HepG2 (cell line): ENCODE data around the gene CTSW. TPM values are rescaled to one million over a fixed set of nuclear protein-coding genes. Genes with fewer than 3 reads are reported as not detected.
A peak's percentile ranks its signal among the peaks of the same experiment; 100 is the strongest.

Experiments
- CHD4 ChIP-seq: fragments of 200-600 bp; sonication (generic); IDR thresholded peaks from 2 replicates; pipeline ENCODE4 v1.7.0; 2017; ENCODE audit warnings: mild to moderate bottlenecking, low read length, borderline replicate concordance
- FOSL2 ChIP-seq: sonication (generic); formaldehyde crosslinking; IDR thresholded peaks from 2 replicates; pipeline ENCODE4 v1.4.0; 2020; ENCODE audit warnings: missing genetic modification reagents
- GATA4 ChIP-seq: sonication (generic); IDR thresholded peaks from 2 replicates; pipeline ENCODE4 v1.6.1; 2016; ENCODE audit warnings: antibody characterized with exemption, low read depth, borderline replicate concordance
- HIVEP1 ChIP-seq: sonication (generic); formaldehyde crosslinking; IDR thresholded peaks from 2 replicates; pipeline ENCODE4 v1.4.0; 2020; ENCODE audit warnings: mild to moderate bottlenecking, missing genetic modification reagents
- JUN ChIP-seq: sonication (generic); formaldehyde crosslinking; IDR thresholded peaks from 2 replicates; pipeline ENCODE4 v1.4.0; 2020; ENCODE audit warnings: mild to moderate bottlenecking, missing genetic modification reagents
- MAFF ChIP-seq: IDR thresholded peaks from 2 replicates; pipeline ENCODE4 v1.6.1; 2011; ENCODE audit warnings: low read depth, low read length, improper control_type of control experiment
- MTF1 ChIP-seq: sonication (generic); formaldehyde crosslinking; IDR thresholded peaks from 2 replicates; pipeline ENCODE4 v1.5.0; 2020; ENCODE audit warnings: missing genetic modification reagents
- NCOR1 ChIP-seq: fragments of 200-600 bp; sonication (generic); IDR thresholded peaks from 2 replicates; pipeline ENCODE4 v1.7.0; 2017; ENCODE audit warnings: antibody characterized with exemption, low read length, borderline replicate concordance
- NFE2 ChIP-seq: sonication (generic); formaldehyde crosslinking; IDR thresholded peaks from 2 replicates; pipeline ENCODE4 v1.4.0; 2020; ENCODE audit warnings: missing genetic modification reagents
- RORA ChIP-seq: sonication (generic); formaldehyde crosslinking; IDR thresholded peaks from 2 replicates; pipeline ENCODE4 v1.5.0; 2020; ENCODE audit warnings: mild to moderate bottlenecking, missing genetic modification reagents, moderate library complexity
- XBP1 ChIP-seq: sonication (generic); formaldehyde crosslinking; IDR thresholded peaks from 2 replicates; pipeline ENCODE4 v1.5.0; 2020; ENCODE audit warnings: missing genetic modification reagents
- ZBTB7A ChIP-seq: sonication (generic); formaldehyde crosslinking; IDR thresholded peaks from 2 replicates; pipeline ENCODE4 v1.8.0; 2022; ENCODE audit warnings: mild to moderate bottlenecking, missing genetic modification reagents
- ZIK1 ChIP-seq: sonication (generic); formaldehyde crosslinking; IDR thresholded peaks from 2 replicates; pipeline ENCODE4 v1.5.0; 2020; ENCODE audit warnings: mild to moderate bottlenecking, low read depth, missing genetic modification reagents, borderline replicate concordance
- ZNF207 ChIP-seq: fragments of 450-650 bp; IDR thresholded peaks from 2 replicates; pipeline ENCODE4 v1.6.1; 2016; ENCODE audit warnings: antibody characterized with exemption, borderline replicate concordance
- ZNF256 ChIP-seq: sonication (generic); formaldehyde crosslinking; conservative IDR thresholded peaks from 2 replicates; pipeline ENCODE4 v1.4.0; 2020; ENCODE audit warnings: missing genetic modification reagents
- ZNF30 ChIP-seq: sonication (generic); formaldehyde crosslinking; IDR thresholded peaks from 2 replicates; pipeline ENCODE4 v1.5.0; 2020; ENCODE audit warnings: mild to moderate bottlenecking, missing genetic modification reagents
- ZNF747 ChIP-seq: sonication (generic); formaldehyde crosslinking; IDR thresholded peaks from 2 replicates; pipeline ENCODE4 v1.8.1; 2023; ENCODE audit warnings: missing genetic modification reagents, mild to moderate bottlenecking, borderline replicate concordance
- polyA plus RNA-seq, 8 experiments: library from polyadenylated mRNA; depleted of rRNA in 3 of 8; stranded (reverse) in 7 of 8; unstranded in 1 of 8; fragments of >200 nt; fragmentation: Illumina TruSeq in 4 of 8; extraction: Trizol in 4 of 8; gene quantifications; 2 replicates each; pipeline versions ENCODE4 v1.2.1 to v1.2.3, GENCODE V29; 2011 to 2016; ENCODE audit warnings: low read depth in 4 of 8, missing spikeins in 1 of 8, mixed read lengths in 1 of 8; ENCODE audit not compliant: insufficient read depth in 1 of 8
- total RNA-seq, 5 experiments: library from RNA; depleted of rRNA; stranded (reverse); fragments of >200 nt; fragmentation: Illumina TruSeq; extraction: Trizol; gene quantifications; 2 replicates each; pipeline ENCODE4 v1.2.3, GENCODE V29; 2016; ENCODE audit warnings: low read depth in 1 of 5
- TF ChIP-seq, protein P1 (sequence below): sonication (generic); formaldehyde crosslinking; IDR thresholded peaks from 2 replicates; pipeline ENCODE4 v1.5.1; 2020; ENCODE audit warnings: mild to moderate bottlenecking, missing genetic modification reagents, borderline replicate concordance
- TF ChIP-seq, protein P2 (sequence below): sonication (generic); formaldehyde crosslinking; IDR thresholded peaks from 2 replicates; pipeline ENCODE4 v1.5.0; 2020; ENCODE audit warnings: missing genetic modification reagents
- TF ChIP-seq, protein P3 (sequence below): sonication (generic); formaldehyde crosslinking; IDR thresholded peaks from 2 replicates; pipeline ENCODE4 v1.4.0; 2020; ENCODE audit warnings: missing genetic modification reagents, borderline replicate concordance
- TF ChIP-seq, protein P4 (sequence below): IDR thresholded peaks from 2 replicates; pipeline ENCODE4 v1.6.1; 2016; ENCODE audit warnings: low read depth
- TF ChIP-seq, protein P5 (sequence below): sonication (generic); formaldehyde crosslinking; IDR thresholded peaks from 2 replicates; pipeline ENCODE4 v1.5.0; 2020; ENCODE audit warnings: mild to moderate bottlenecking, missing genetic modification reagents

The CTSW gene
- total and polyA plus RNA-seq, 2 of the 13 experiments (the other 11 are each of a cell fraction or from before 2014, with no cell fraction given): 0.09 TPM; not detected in 1

DNA sequence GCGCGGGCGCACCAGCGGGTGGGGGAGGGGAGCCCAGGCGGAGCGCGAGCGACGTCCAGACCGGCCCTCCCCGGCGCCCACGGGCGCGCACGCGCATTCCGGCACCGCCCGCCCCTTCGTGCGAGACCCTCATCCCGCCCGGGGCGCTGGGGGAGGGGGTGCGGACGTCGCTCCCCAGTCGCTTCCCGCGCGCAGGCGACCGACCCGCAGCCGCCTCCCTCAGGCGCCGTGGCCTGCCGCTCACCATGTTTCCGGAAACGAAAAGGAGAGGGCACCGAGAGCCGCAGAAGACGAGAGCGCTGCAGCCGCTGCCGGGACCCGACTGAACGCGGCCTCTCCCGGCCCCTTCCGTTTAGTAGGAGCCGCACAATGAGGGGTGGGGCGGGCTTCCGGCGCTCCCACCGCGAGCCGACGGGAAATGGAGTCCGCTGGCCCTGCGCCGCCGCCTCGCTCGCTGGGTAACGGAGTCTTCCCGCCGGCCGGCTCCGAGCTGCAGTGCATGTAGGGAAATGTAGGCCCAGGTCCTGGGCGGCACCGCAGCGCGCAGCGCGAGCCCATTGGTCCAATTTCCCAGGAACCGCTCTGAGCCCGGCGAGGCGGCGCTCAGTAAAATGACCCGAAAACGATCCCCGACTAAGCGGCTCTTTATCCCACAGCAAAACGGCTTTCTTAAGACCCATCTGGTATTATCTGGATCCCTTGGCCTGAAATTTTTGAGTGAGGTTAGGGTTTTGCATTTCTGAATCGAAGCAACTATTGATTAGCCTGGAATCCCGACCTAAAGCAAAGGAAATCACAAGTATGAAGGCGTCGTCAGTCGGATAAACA lies 21.6 kb upstream of the CTSW start, which contains the start of gene CFL1 (continued):
- TF ChIP-seq NCOR1 (no peak), ZNF747 (CRISPR knock-in tag) (no peak), RORA (no peak), HIVEP1 (CRISPR knock-in tag) (peak; percentile 83), ZNF30 (CRISPR knock-in tag) (no peak), JUN (CRISPR knock-in tag) (0 out of 2 replicates have a peak, but pooled peaks have one; percentile 24), ZNF256 (no peak), ZNF207 (no peak), XBP1 (CRISPR knock-in tag) (no peak; the same call in 1 of the 2 replicates), GATA4 (peak; percentile 83; the same call in 1 of the 2 replicates), NFE2 (CRISPR knock-in tag) (no peak), ZIK1 (CRISPR knock-in tag) (peak; percentile 70; the same call in 1 of the 2 replicates), CHD4 (no peak), ZBTB7A (CRISPR knock-in tag) (no peak), MAFF (no peak), MTF1 (CRISPR knock-in tag) (no peak), FOSL2 (CRISPR knock-in tag) (peak; percentile 14; the same call in 1 of the 2 replicates)
- TF ChIP-seq, protein P1, sequence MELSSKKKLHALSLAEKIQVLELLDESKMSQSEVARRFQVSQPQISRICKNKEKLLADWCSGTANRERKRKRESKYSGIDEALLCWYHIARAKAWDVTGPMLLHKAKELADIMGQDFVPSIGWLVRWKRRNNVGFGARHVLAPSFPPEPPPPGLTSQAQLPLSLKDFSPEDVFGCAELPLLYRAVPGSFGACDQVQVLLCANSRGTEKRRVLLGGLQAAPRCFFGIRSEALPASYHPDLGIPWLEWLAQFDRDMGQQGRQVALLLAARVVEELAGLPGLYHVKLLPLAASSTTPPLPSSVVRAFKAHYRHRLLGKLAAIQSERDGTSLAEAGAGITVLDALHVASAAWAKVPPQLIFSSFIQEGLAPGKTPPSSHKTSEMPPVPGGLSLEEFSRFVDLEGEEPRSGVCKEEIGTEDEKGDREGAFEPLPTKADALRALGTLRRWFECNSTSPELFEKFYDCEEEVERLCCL: no peak
- TF ChIP-seq, protein P2, sequence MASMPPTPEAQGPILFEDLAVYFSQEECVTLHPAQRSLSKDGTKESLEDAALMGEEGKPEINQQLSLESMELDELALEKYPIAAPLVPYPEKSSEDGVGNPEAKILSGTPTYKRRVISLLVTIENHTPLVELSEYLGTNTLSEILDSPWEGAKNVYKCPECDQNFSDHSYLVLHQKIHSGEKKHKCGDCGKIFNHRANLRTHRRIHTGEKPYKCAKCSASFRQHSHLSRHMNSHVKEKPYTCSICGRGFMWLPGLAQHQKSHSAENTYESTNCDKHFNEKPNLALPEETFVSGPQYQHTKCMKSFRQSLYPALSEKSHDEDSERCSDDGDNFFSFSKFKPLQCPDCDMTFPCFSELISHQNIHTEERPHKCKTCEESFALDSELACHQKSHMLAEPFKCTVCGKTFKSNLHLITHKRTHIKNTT: no peak
- TF ChIP-seq, protein P3, sequence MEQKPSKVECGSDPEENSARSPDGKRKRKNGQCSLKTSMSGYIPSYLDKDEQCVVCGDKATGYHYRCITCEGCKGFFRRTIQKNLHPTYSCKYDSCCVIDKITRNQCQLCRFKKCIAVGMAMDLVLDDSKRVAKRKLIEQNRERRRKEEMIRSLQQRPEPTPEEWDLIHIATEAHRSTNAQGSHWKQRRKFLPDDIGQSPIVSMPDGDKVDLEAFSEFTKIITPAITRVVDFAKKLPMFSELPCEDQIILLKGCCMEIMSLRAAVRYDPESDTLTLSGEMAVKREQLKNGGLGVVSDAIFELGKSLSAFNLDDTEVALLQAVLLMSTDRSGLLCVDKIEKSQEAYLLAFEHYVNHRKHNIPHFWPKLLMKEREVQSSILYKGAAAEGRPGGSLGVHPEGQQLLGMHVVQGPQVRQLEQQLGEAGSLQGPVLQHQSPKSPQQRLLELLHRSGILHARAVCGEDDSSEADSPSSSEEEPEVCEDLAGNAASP: peak; percentile 50; the same call in 1 of the 2 replicates
- TF ChIP-seq, protein P4, sequence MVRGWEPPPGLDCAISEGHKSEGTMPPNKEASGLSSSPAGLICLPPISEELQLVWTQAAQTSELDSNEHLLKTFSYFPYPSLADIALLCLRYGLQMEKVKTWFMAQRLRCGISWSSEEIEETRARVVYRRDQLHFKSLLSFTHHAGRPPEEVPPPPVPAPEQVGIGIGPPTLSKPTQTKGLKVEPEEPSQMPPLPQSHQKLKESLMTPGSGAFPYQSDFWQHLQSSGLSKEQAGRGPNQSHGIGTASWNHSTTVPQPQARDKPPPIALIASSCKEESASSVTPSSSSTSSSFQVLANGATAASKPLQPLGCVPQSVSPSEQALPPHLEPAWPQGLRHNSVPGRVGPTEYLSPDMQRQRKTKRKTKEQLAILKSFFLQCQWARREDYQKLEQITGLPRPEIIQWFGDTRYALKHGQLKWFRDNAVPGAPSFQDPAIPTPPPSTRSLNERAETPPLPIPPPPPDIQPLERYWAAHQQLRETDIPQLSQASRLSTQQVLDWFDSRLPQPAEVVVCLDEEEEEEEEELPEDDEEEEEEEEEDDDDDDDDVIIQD (CRISPR knock-in tag): no peak
- TF ChIP-seq, protein P5, sequence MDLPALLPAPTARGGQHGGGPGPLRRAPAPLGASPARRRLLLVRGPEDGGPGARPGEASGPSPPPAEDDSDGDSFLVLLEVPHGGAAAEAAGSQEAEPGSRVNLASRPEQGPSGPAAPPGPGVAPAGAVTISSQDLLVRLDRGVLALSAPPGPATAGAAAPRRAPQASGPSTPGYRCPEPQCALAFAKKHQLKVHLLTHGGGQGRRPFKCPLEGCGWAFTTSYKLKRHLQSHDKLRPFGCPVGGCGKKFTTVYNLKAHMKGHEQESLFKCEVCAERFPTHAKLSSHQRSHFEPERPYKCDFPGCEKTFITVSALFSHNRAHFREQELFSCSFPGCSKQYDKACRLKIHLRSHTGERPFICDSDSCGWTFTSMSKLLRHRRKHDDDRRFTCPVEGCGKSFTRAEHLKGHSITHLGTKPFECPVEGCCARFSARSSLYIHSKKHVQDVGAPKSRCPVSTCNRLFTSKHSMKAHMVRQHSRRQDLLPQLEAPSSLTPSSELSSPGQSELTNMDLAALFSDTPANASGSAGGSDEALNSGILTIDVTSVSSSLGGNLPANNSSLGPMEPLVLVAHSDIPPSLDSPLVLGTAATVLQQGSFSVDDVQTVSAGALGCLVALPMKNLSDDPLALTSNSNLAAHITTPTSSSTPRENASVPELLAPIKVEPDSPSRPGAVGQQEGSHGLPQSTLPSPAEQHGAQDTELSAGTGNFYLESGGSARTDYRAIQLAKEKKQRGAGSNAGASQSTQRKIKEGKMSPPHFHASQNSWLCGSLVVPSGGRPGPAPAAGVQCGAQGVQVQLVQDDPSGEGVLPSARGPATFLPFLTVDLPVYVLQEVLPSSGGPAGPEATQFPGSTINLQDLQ (CRISPR knock-in tag): no peak
